Thyroid gland (tissue), 4 donors: ENCODE measurements around the gene EXOSC2. TPM values are rescaled to one million over a fixed set of nuclear protein-coding genes. Genes with fewer than 3 reads are reported as not detected.

Experiments
- DNase-seq, 2 donors: peaks; one replicate each; pipeline ENCODE4 v3.0.0-alpha.2; 2019
- H3K27ac ChIP-seq, 3 donors: fragments of 200-600 bp; sonication (generic); 1 replicate in 2 of 3; 2 replicates in 1 of 3; pipeline ENCODE4 v1.5.1; 2016 to 2019; ENCODE audit warnings: mild to moderate bottlenecking in 1 of 3, moderate library complexity in 1 of 3
- H3K27me3 ChIP-seq: fragments of 200-600 bp; sonication (generic); one replicate; pipeline ENCODE4 v1.5.1; 2019
- H3K36me3 ChIP-seq, 2 donors: fragments of 200-600 bp; sonication (generic); one replicate each; pipeline ENCODE4 v1.5.1; 2016 to 2019
- H3K4me1 ChIP-seq, 2 donors: fragments of 200-600 bp; sonication (generic); one replicate each; pipeline ENCODE4 v1.5.1; 2017 to 2019
- H3K4me3 ChIP-seq, 3 donors: fragments of 200-600 bp; sonication (generic); replicated peaks in 1 of 3; 1 replicate in 2 of 3; 2 replicates in 1 of 3; pipeline ENCODE4 v1.5.1; 2016; ENCODE audit warnings: mild to moderate bottlenecking in 1 of 3
- H3K9me3 ChIP-seq: fragments of 200-600 bp; sonication (generic); one replicate; pipeline ENCODE4 v1.5.1; 2017
- POLR2A ChIP-seq, 2 donors: fragments of 450-650 bp; IDR thresholded peaks; one replicate each; pipeline ENCODE4 v1.6.1; 2017; ENCODE audit warnings: antibody characterized with exemption in 2 of 2, mild to moderate bottlenecking in 2 of 2, moderate library complexity in 1 of 2
- WGBS, 2 donors: methylation state at CpG; one replicate each; pipeline ENCODE4 v1.1.5; 2017; 5-methylcytosine and 5-hydroxymethylcytosine counted together
- intact Hi-C: fragments of 100-400 bp; cut with DNase I; formaldehyde crosslinking; loops from one replicate; pipeline ENCODE4 v1.15.1; 2023
- total RNA-seq, 4 donors: library from RNA; depleted of rRNA; stranded (reverse); fragments of >200 nt; gene quantifications; one replicate each; pipeline ENCODE4 v1.2.3, GENCODE V29; 2016
- TF ChIP-seq, protein P1 (sequence below), 6 experiments: fragments of 200-600 bp in 3 of 6; fragments of 450-650 bp in 3 of 6; sonication (generic) in 3 of 6; IDR thresholded peaks; one replicate each; pipeline ENCODE4 v1.5.1; 2016 to 2019; ENCODE audit warnings: antibody characterized with exemption in 6 of 6, mild to moderate bottlenecking in 2 of 6, inconsistent platforms in 1 of 6, moderate library complexity in 1 of 6

Gene EXOSC2
- total RNA-seq, 4 donors from 2014 or later = 19.2 to 21.6 (median 20.3) TPM

DNA sequence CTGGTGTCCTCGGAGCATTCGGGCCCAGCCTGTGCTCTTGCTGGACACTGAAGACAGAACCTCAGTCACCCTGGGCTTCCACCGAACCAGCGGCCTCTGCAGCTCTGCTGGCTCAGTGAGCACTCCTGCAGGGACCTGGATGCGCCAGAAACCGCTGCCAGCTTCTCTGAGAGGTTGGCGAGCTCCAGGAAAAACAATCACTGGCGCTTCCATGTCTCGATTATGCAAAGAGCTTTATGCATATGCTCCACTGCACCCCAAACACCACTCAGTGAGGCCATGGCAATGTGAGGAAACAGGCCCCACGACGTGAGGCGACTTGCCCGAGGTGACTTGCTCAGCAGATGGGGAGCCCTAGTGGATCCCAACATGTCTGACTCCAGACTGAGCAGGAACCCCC lies 18.2 kb upstream of the EXOSC2 start:
- DNase-seq = peak; percentile 78 to 79
- no peak overlapping the region for H3K27ac ChIP-seq
- no peaks in the 10 kb centered on the region for H3K27me3 ChIP-seq
- H3K9me3 ChIP-seq = no peaks in the 10 kb centered on the region
- TF ChIP-seq POLR2A (IDR thresholded peaks at IDR 0.05) = no peak
- TF ChIP-seq, protein P1, sequence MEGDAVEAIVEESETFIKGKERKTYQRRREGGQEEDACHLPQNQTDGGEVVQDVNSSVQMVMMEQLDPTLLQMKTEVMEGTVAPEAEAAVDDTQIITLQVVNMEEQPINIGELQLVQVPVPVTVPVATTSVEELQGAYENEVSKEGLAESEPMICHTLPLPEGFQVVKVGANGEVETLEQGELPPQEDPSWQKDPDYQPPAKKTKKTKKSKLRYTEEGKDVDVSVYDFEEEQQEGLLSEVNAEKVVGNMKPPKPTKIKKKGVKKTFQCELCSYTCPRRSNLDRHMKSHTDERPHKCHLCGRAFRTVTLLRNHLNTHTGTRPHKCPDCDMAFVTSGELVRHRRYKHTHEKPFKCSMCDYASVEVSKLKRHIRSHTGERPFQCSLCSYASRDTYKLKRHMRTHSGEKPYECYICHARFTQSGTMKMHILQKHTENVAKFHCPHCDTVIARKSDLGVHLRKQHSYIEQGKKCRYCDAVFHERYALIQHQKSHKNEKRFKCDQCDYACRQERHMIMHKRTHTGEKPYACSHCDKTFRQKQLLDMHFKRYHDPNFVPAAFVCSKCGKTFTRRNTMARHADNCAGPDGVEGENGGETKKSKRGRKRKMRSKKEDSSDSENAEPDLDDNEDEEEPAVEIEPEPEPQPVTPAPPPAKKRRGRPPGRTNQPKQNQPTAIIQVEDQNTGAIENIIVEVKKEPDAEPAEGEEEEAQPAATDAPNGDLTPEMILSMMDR (IDR thresholded peaks at IDR 0.05) = no peak
- intact Hi-C loops = no loop called here
- H3K4me1 ChIP-seq = peaks cover 0 to 9% of the 10 kb centered on the region in 2 donors
- no peak overlapping the region for H3K4me3 ChIP-seq
- WGBS, 2 donors = 26 to 40% methylated on average over 9 to 12 of the region's 13 CpGs
- H3K36me3 ChIP-seq = no peaks in the 10 kb centered on the region

DNA sequence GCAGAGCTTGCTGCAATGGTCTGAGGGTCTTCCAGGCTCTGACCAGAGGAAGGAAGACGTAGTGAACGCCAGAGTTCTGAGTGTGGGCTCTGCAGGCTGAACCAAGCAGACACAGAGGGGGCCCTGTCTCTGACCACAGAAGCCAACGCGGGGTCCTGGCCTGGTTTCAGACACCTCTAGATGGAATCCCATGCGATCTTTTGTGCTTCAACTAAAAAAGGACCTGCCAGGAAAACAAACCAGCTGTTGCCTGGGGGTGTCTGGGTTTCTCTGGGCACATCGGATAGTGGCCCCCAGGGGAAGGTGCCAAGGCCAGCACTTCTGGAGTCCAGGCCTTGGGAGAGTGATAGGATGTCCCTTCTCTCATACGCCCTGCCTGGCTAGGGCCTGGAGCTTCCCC lies 16.3 kb upstream of the EXOSC2 start:
- Histone ChIP-seq H3K27me3 (no peaks in the 10 kb centered on the region), H3K4me1 (peaks cover 12 to 20% of the 10 kb centered on the region in 2 donors), H3K36me3 (no peaks in the 10 kb centered on the region), H3K4me3 (no peak overlapping the region), H3K9me3 (no peaks in the 10 kb centered on the region), H3K27ac (no peak overlapping the region)
- no peak for TF ChIP-seq POLR2A (IDR thresholded peaks at IDR 0.05)
- TF ChIP-seq, protein P1 (IDR thresholded peaks at IDR 0.05) = no peak
- no peak for DNase-seq
- intact Hi-C loops = no loop called here
- WGBS, 2 donors = 78 to 85% methylated on average over 5 of the region's 7 CpGs

DNA sequence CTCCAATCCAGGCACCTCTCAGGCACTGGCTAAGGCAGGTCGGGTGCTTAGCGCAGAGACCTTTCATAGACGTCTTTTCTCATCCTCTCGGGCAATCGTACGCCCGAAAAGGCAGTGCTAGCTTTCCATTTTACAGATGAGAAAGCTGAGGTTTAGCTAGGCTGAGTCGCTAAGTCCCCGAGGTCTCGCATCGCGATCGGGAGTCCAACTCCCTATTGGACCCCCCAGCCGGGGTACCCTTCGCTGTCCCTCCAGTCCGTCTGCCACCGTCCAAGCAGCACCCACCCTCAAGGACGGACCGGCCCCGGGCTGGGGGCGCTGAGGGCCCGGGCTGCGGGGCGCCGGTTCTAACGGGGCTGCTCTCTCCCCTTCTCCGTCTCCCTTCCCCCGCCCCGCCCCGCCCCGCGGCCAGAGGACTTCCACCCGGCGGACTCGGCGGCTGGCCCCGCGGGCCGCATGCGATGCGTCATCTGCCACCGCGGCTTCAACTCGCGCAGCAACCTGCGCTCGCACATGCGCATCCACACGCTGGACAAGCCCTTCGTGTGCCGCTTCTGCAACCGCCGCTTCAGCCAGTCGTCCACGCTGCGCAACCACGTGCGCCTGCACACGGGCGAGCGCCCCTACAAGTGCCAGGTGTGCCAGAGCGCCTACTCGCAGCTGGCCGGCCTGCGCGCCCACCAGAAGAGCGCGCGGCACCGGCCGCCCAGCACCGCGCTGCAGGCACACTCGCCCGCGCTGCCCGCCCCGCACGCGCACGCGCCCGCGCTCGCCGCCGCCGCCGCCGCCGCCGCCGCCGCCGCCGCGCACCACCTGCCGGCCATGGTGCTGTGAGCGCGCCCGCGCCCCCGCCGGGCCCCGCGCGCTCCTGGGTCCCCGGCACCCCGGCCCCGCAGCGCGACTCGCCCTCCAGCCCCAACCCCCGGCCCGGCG lies 12.5 kb upstream of the EXOSC2 start:
- Histone ChIP-seq H3K4me3 (peak overlapping the region in 1 of 3 donors; percentile 43), H3K36me3 (no peaks in the 10 kb centered on the region), H3K4me1 (peaks cover 12 to 14% of the 10 kb centered on the region in 2 donors), H3K27me3 (no peaks in the 10 kb centered on the region), H3K27ac (no peak overlapping the region), H3K9me3 (no peaks in the 10 kb centered on the region)
- DNase-seq = peak; percentile 88 to 89
- intact Hi-C loops = no loop called here
- WGBS, 2 donors = 6 to 9% methylated on average over 20 to 48 of the region's 116 CpGs
- no peak for TF ChIP-seq POLR2A (IDR thresholded peaks at IDR 0.05)
- TF ChIP-seq, protein P1 (IDR thresholded peaks at IDR 0.05) = no peak

DNA sequence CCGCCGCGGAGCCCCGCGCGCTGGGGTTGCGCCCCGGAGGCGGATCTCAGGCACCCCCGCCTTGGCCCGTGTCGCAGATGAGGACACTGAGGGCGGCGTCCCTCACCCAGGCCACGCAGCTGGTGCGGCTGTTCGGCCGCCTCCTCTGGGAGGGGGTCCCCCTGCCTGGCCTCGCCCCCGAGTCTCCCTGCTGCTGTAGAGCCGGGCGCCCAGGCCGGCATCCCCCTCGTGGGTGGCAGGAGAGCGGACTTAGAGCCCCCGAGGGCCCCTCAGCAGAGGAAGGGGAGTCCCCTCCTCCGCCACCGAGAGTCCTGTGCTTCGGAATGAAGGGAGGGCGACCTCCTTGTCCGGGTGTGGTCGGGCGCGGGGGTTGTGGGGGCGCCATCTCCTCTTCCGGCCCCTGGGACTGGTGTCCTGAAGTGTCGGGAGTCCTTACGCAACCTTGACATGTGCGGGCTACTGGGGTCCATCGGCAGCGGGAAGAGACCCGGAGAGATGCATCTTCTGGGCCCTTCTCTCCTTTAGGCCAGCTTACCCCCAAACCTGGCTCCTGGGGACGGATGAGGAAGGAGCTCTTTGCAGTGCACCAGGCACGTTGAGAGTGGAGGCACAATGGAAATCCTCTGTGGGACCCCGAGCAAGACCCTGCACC lies 11.7 kb upstream of the EXOSC2 start:
- no peaks in the 10 kb centered on the region for H3K9me3 ChIP-seq
- no peak overlapping the region for H3K27ac ChIP-seq
- no peaks in the 10 kb centered on the region for H3K27me3 ChIP-seq
- intact Hi-C loops = loop anchor here (1.0 kb wide), 1 partner anchor 221 kb away; no protein-coding TSS in a partner anchor
- no peak for DNase-seq
- H3K4me1 ChIP-seq = peaks cover 12 to 14% of the 10 kb centered on the region in 2 donors
- WGBS, 2 donors = 3% methylated on average over 7 of the region's 45 CpGs; no CpG with 5 or more reads in 1 of the 2 donors
- no peaks in the 10 kb centered on the region for H3K36me3 ChIP-seq
- peak overlapping the region in 1 of 3 donors; percentile 43 for H3K4me3 ChIP-seq
- TF ChIP-seq POLR2A (IDR thresholded peaks at IDR 0.05) = no peak
- TF ChIP-seq, protein P1 (IDR thresholded peaks at IDR 0.05) = no peak
